ENCODE data around the gene HAUS6. TPM values are rescaled to one million over a fixed set of nuclear protein-coding genes. Genes with fewer than 3 reads are reported as not detected.

HAUS6 gene
- total RNA-seq, 2 donors from 2014 or later: 26.3 to 45.4 TPM

DNA sequence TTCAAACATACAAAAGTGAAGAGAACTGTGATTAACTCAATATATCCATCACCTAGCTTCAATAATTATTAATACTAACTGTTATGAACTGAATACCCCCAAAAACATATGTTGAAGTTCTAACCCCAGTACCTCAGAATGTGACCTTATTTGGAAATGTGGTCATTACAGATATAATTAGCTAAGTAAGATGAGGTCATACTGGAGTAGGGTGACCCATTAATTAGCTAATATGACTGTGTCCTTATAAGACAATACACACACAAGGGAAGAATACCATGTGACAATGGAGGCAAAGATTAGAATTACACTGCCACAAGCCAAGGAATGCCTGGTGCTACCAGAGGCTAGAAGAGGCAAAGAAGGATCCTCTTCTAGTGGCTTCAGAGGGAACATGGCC lies 45.7 kb downstream of the HAUS6 start:
- no peaks in the 10 kb centered on the region for H3K9me3 ChIP-seq (ENCODE audit: control insufficient read depth, low read length)
- H3K4me3 ChIP-seq (ENCODE audit: low read length): no peak overlapping the region
- TF ChIP-seq, protein P1, sequence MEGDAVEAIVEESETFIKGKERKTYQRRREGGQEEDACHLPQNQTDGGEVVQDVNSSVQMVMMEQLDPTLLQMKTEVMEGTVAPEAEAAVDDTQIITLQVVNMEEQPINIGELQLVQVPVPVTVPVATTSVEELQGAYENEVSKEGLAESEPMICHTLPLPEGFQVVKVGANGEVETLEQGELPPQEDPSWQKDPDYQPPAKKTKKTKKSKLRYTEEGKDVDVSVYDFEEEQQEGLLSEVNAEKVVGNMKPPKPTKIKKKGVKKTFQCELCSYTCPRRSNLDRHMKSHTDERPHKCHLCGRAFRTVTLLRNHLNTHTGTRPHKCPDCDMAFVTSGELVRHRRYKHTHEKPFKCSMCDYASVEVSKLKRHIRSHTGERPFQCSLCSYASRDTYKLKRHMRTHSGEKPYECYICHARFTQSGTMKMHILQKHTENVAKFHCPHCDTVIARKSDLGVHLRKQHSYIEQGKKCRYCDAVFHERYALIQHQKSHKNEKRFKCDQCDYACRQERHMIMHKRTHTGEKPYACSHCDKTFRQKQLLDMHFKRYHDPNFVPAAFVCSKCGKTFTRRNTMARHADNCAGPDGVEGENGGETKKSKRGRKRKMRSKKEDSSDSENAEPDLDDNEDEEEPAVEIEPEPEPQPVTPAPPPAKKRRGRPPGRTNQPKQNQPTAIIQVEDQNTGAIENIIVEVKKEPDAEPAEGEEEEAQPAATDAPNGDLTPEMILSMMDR (conservative IDR thresholded peaks at IDR 0.05): no peak
- H3K36me3 ChIP-seq (ENCODE audit: control insufficient read depth, insufficient read depth, low read length): peaks cover 60% of the 10 kb centered on the region
- no peak overlapping the region for H3K4me3 Mint-ChIP-seq
- H3K27ac Mint-ChIP-seq: no peak overlapping the region
- H3K27me3 Mint-ChIP-seq (ENCODE audit: insufficient read depth): no peaks in the 10 kb centered on the region
- peaks cover 3% of the 10 kb centered on the region for H3K4me1 ChIP-seq (ENCODE audit: control insufficient read depth, insufficient read depth, low read length)
- no peak overlapping the region for H3K27ac ChIP-seq (ENCODE audit: low read depth, low read length)
- DNase-seq: no peak
- no peaks in the 10 kb centered on the region for H3K9me3 Mint-ChIP-seq
- no peaks in the 10 kb centered on the region for H3K27me3 ChIP-seq (ENCODE audit: control insufficient read depth, insufficient read depth, low read length, poor library complexity, severe bottlenecking)
- H3K9ac ChIP-seq (ENCODE audit: extremely low read depth, low read length, poor library complexity, severe bottlenecking): no peak overlapping the region
- H3K36me3 Mint-ChIP-seq (ENCODE audit: low read depth): peaks cover 58% of the 10 kb centered on the region
- peaks cover 8% of the 10 kb centered on the region for H3K4me1 Mint-ChIP-seq

- H3K27me3 ChIP-seq (ENCODE audit: control insufficient read depth, insufficient read depth, low read length, poor library complexity, severe bottlenecking): no peaks in the 10 kb centered on the region
- WGBS, 2 experiments (ENCODE audit: insufficient coverage in 1 of 2, insufficient read length in 1 of 2): 73 to 83% methylated on average over 4 to 12 of the region's 12 CpGs
- H3K4me3 ChIP-seq (ENCODE audit: low read length): peak overlapping the region; percentile 92
- no peak overlapping the region for H3K27ac ChIP-seq (ENCODE audit: low read depth, low read length)
- Mint-ChIP-seq H3K4me1 (peaks cover 15% of the 10 kb centered on the region), H3K9me3 (no peaks in the 10 kb centered on the region), H3K27ac (no peak overlapping the region), H3K27me3 (ENCODE audit: insufficient read depth) (no peaks in the 10 kb centered on the region), H3K4me3 (peak overlapping the region; percentile 83), H3K36me3 (ENCODE audit: low read depth) (peaks cover 2% of the 10 kb centered on the region)
- H3K4me1 ChIP-seq (ENCODE audit: control insufficient read depth, insufficient read depth, low read length): no peaks in the 10 kb centered on the region
- peak overlapping the region; percentile 80 for H3K9ac ChIP-seq (ENCODE audit: extremely low read depth, low read length, poor library complexity, severe bottlenecking)
- TF ChIP-seq, protein P1 (conservative IDR thresholded peaks at IDR 0.05): no peak
- peaks cover 10% of the 10 kb centered on the region for H3K36me3 ChIP-seq (ENCODE audit: control insufficient read depth, insufficient read depth, low read length)
- no peaks in the 10 kb centered on the region for H3K9me3 ChIP-seq (ENCODE audit: control insufficient read depth, low read length)
- DNase-seq: no peak
Observed at GRCh38 chr9:19050637-19051591, 51.8 kb downstream of the HAUS6 start.

- Histone ChIP-seq H3K27ac (ENCODE audit: low read depth, low read length) (no peak overlapping the region), H3K27me3 (ENCODE audit: control insufficient read depth, insufficient read depth, low read length, poor library complexity, severe bottlenecking) (no peaks in the 10 kb centered on the region), H3K9me3 (ENCODE audit: control insufficient read depth, low read length) (no peaks in the 10 kb centered on the region), H3K4me3 (ENCODE audit: low read length) (peak overlapping the region; percentile 92), H3K4me1 (ENCODE audit: control insufficient read depth, insufficient read depth, low read length) (no peaks in the 10 kb centered on the region), H3K36me3 (ENCODE audit: control insufficient read depth, insufficient read depth, low read length) (peaks cover 6% of the 10 kb centered on the region), H3K9ac (ENCODE audit: extremely low read depth, low read length, poor library complexity, severe bottlenecking) (peak overlapping the region; percentile 80)
- DNase-seq: peak; percentile 65
- peaks cover 15% of the 10 kb centered on the region for H3K4me1 Mint-ChIP-seq
- peak overlapping the region; percentile 86 for H3K27ac Mint-ChIP-seq
- 4 to 8% methylated on average over 30 to 33 of the region's 33 CpGs for WGBS, 2 experiments (ENCODE audit: insufficient coverage in 1 of 2, insufficient read length in 1 of 2)
- TF ChIP-seq, protein P1 (conservative IDR thresholded peaks at IDR 0.05): no peak
- H3K36me3 Mint-ChIP-seq (ENCODE audit: low read depth): no peaks in the 10 kb centered on the region
- peak overlapping the region; percentile 83 for H3K4me3 Mint-ChIP-seq
- no peaks in the 10 kb centered on the region for H3K9me3 Mint-ChIP-seq
- no peaks in the 10 kb centered on the region for H3K27me3 Mint-ChIP-seq (ENCODE audit: insufficient read depth)
Observed at GRCh38 chr9:19049917-19050636, 52.6 kb downstream of the HAUS6 start.

Data from endodermal cell (in vitro differentiated cells).